Esophagus squamous epithelium (tissue), 4 donors: Measurements from ENCODE around the gene ADPRHL1.
A peak's percentile ranks its signal among the peaks of the same experiment; 100 is the strongest.

Source experiments
- CTCF ChIP-seq, 6 experiments: fragments of 450-650 bp in 4 of 6; fragments of 200-600 bp in 2 of 6; sonication (generic) in 2 of 6; IDR thresholded peaks; one replicate each; pipeline ENCODE4 v1.5.1; 2016 to 2019; ENCODE audit warnings: antibody characterized with exemption in 6 of 6, mild to moderate bottlenecking in 4 of 6, moderate library complexity in 4 of 6
- POLR2A ChIP-seq, 4 donors: fragments of 450-650 bp; IDR thresholded peaks; one replicate each; pipeline ENCODE4 v1.6.1; 2017; ENCODE audit warnings: antibody characterized with exemption in 4 of 4, mild to moderate bottlenecking in 4 of 4, moderate library complexity in 3 of 4

GRCh38 chr13:113472355-113473025 is 19.2 kb upstream of the ADPRHL1 start:
- TF ChIP-seq CTCF (IDR thresholded peaks at IDR 0.05) (peak in 1 of 6 experiments; percentile 5), POLR2A (IDR thresholded peaks at IDR 0.05) (no peak)
